Transverse colon (tissue), 4 donors: ENCODE results near the gene EYS. TPM values are rescaled to one million over a fixed set of nuclear protein-coding genes. Genes with fewer than 3 reads are reported as not detected.
"Not testable (repeated sequence)": the region's sequence is repeated elsewhere in the genome, so short reads cannot be mapped to it uniquely, and the experiment has no call there.

Experiments
- DNase-seq: peaks from one replicate; pipeline ENCODE4 v3.0.0-alpha.2; 2019
- H3K27ac ChIP-seq, 4 donors: fragments of 200-600 bp; sonication (generic); 2 replicates each; pipeline ENCODE4 v1.5.1; 2016 to 2018; ENCODE audit warnings: inconsistent platforms in 4 of 4
- H3K27me3 ChIP-seq: fragments of 200-600 bp; sonication (generic); 2 replicates; pipeline ENCODE4 v1.5.1; 2017; ENCODE audit warnings: inconsistent platforms
- H3K36me3 ChIP-seq, 4 donors: fragments of 200-600 bp; sonication (generic); 2 replicates each; pipeline ENCODE4 v1.5.1; 2017 to 2019; ENCODE audit warnings: inconsistent platforms in 4 of 4
- H3K4me1 ChIP-seq, 4 donors: fragments of 200-600 bp; sonication (generic); 2 replicates each; pipeline ENCODE4 v1.5.1; 2017 to 2020; ENCODE audit warnings: inconsistent platforms in 4 of 4
- H3K4me3 ChIP-seq, 4 donors: fragments of 200-600 bp; sonication (generic); 1 replicate in 1 of 4; 2 replicates in 3 of 4; pipeline versions ENCODE4 v1.5.1 to v1.6.1; 2017 to 2019; ENCODE audit warnings: inconsistent platforms in 4 of 4
- H3K9me3 ChIP-seq, 2 donors: fragments of 200-600 bp; sonication (generic); 2 replicates each; pipeline ENCODE4 v1.5.1; 2017 to 2019; ENCODE audit warnings: inconsistent platforms in 2 of 2
- EP300 ChIP-seq: sonication (generic); formaldehyde crosslinking; IDR thresholded peaks from one replicate; pipeline ENCODE4 v1.6.1; 2017; ENCODE audit warnings: antibody characterized with exemption, low read depth
- POLR2A ChIP-seq: fragments of 450-650 bp; IDR thresholded peaks from one replicate; pipeline ENCODE4 v1.6.1; 2016; ENCODE audit warnings: antibody characterized with exemption, mild to moderate bottlenecking, moderate library complexity
- POLR2AphosphoS5 ChIP-seq, 3 donors: sonication (generic); formaldehyde crosslinking; IDR thresholded peaks; one replicate each; pipeline ENCODE4 v1.6.1; 2016; ENCODE audit warnings: antibody characterized with exemption in 3 of 3
- WGBS, 2 donors: methylation state at CpG; one replicate each; pipeline ENCODE4 v1.1.5; 2018; ENCODE audit warnings: low coverage in 1 of 2; 5-methylcytosine and 5-hydroxymethylcytosine counted together
- in situ Hi-C, 4 donors: fragments of 200-750 bp; cut with MboI; loops; one replicate each; pipeline versions ENCODE4 v1.15.0 to v1.15.1; 2017; ENCODE audit warnings: low sequenced_read_pairs in 3 of 4, low pct_ligation_motif_present in 1 of 4, low pct_unique_long_range_greater_than_20kb in 1 of 4
- intact Hi-C: fragments of 100-400 bp; cut with DNase I; formaldehyde crosslinking; loops from one replicate; pipeline ENCODE4 v1.15.1; 2023; ENCODE audit warnings: low total_unique reads
- total RNA-seq, 4 donors: library from RNA; depleted of rRNA; stranded (reverse); fragments of >200 nt; gene quantifications; one replicate each; pipeline ENCODE4 v1.1.0, GENCODE V29; 2016
- TF ChIP-seq, protein P1 (sequence below), 5 experiments: fragments of 200-600 bp in 3 of 5; fragments of 450-650 bp in 2 of 5; sonication (generic) in 3 of 5; IDR thresholded peaks; 1 replicate in 2 of 5; 2 replicates in 3 of 5; pipeline ENCODE4 v1.5.1; 2016 to 2017; ENCODE audit warnings: antibody characterized with exemption in 5 of 5, inconsistent platforms in 3 of 5, mild to moderate bottlenecking in 2 of 5, moderate library complexity in 1 of 5

Gene EYS
- total RNA-seq, 4 donors from 2014 or later = 0.41 TPM; not detected in 3

DNA sequence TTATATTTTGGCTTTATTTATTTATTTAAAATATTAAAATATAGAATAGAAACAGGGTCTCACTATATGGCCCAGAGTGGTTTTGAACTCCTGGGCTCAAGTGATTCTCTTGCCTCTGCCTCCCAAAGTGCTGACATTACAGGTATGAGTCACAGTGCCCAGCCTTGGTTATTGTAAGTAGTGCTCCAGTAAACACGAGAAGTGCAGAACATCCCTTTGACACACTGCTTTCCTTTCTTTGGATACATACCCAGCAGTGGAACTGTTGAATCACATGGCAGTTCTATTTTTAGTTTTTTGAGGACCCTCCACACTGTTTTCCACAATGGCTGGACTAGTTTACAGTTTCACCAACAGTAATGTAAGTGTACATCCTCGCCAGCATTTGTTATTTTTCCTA is 1867.5 kb downstream of the EYS start:
- DNase-seq = no peak
- WGBS, 2 donors = 50 to 77% methylated on average over 2 of the region's 2 CpGs
- intact Hi-C loops (no loop called here), in situ Hi-C loops (no loop called here)
- TF ChIP-seq EP300 (no peak), POLR2AphosphoS5 (IDR thresholded peaks at IDR 0.05) (no peak), POLR2A (no peak)
- TF ChIP-seq, protein P1, sequence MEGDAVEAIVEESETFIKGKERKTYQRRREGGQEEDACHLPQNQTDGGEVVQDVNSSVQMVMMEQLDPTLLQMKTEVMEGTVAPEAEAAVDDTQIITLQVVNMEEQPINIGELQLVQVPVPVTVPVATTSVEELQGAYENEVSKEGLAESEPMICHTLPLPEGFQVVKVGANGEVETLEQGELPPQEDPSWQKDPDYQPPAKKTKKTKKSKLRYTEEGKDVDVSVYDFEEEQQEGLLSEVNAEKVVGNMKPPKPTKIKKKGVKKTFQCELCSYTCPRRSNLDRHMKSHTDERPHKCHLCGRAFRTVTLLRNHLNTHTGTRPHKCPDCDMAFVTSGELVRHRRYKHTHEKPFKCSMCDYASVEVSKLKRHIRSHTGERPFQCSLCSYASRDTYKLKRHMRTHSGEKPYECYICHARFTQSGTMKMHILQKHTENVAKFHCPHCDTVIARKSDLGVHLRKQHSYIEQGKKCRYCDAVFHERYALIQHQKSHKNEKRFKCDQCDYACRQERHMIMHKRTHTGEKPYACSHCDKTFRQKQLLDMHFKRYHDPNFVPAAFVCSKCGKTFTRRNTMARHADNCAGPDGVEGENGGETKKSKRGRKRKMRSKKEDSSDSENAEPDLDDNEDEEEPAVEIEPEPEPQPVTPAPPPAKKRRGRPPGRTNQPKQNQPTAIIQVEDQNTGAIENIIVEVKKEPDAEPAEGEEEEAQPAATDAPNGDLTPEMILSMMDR (IDR thresholded peaks at IDR 0.05) = no peak
- Histone ChIP-seq H3K4me1 (no peaks in the 10 kb centered on the region), H3K27me3 (no peaks in the 10 kb centered on the region), H3K27ac (no peak overlapping the region), H3K36me3 (no peaks in the 10 kb centered on the region), H3K9me3 (no peaks in the 10 kb centered on the region), H3K4me3 (no peak overlapping the region)

DNA sequence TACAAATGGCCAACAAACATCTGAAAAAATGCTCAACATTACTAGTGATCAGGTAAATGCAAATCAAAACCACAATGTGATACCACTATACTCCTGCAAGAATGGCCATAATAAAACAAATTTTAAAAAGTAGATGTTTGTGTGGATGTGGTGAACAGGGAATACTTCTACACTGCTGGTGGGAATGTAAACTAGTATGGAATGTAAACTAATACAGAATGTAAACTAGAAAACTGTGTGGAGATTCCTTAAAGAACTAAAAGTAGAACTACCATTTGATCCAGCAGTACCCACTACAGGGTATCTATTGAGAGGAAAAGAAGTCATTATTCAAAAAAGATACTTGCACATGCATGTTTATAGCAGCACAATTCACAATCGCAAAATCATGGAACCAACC is 1878.3 kb downstream of the EYS start:
- H3K27me3 ChIP-seq, DNase-seq, H3K27ac ChIP-seq, H3K4me1 ChIP-seq, H3K9me3 ChIP-seq, in situ Hi-C loops, H3K36me3 ChIP-seq, H3K4me3 ChIP-seq, intact Hi-C loops: not testable (repeated sequence)
- 71 to 87% methylated on average over 1 of the region's 1 CpG for WGBS, 2 donors

DNA sequence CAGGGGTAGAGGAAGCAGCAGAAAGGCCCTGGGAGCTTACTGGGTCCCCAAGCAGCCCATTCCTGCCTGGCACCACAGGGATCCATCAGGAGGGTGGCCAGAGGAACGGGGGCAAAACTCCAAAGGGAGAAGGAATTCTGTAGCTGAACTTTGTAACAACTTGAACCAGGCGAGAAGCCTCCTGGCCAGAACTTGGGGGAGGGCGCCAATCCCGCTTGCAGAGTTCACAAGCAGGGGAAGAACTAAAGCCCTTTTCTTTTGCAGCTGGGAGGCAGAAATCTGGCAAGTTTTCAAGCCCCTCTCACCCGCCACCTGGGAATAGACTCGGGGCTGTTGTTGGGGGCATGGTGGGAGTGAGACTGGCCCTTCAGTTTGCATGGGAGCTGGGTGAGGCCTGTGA is 1882.3 kb downstream of the EYS start:
- DNase-seq = no peak
- TF ChIP-seq EP300 (no peak), POLR2A (no peak), POLR2AphosphoS5 (IDR thresholded peaks at IDR 0.05) (no peak)
- TF ChIP-seq, protein P1 (IDR thresholded peaks at IDR 0.05) = no peak
- Histone ChIP-seq H3K4me1 (no peaks in the 10 kb centered on the region), H3K4me3 (no peak overlapping the region), H3K36me3 (no peaks in the 10 kb centered on the region), H3K27me3 (no peaks in the 10 kb centered on the region), H3K27ac (no peak overlapping the region), H3K9me3 (no peaks in the 10 kb centered on the region)
- in situ Hi-C loops = no loop called here
- WGBS, 2 donors = 90% methylated on average over 6 of the region's 6 CpGs; no CpG with 5 or more reads in 1 of the 2 donors
- intact Hi-C loops = no loop called here

DNA sequence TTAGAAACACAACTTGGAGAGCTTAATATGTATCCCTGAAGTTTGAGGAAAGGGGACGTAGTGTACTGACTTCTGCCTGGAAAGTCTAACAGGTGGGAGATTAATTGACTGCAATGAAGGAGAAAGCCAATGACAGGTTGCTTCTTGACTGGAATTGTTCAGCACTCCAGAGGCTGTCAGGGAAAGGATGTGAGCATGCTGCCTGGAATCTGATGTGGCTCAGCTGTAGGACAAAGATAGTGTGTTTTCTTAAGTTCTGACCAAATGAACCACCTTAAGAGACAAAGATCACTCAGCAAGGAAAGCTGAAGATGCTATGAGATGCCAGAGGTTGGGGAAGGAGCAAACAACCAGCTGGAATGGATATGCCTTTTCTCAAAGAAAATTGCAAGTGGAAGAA is 1885.6 kb downstream of the EYS start:
- TF ChIP-seq, protein P1 (IDR thresholded peaks at IDR 0.05) = no peak
- TF ChIP-seq POLR2A (no peak), POLR2AphosphoS5 (IDR thresholded peaks at IDR 0.05) (no peak), EP300 (no peak)
- no peak overlapping the region for H3K4me3 ChIP-seq
- in situ Hi-C loops (no loop called here), intact Hi-C loops (no loop called here)
- H3K4me1 ChIP-seq = no peaks in the 10 kb centered on the region
- H3K36me3 ChIP-seq = no peaks in the 10 kb centered on the region
- H3K9me3 ChIP-seq = no peaks in the 10 kb centered on the region
- no peaks in the 10 kb centered on the region for H3K27me3 ChIP-seq
- WGBS, 2 donors = 33 to 53% methylated on average over 1 of the region's 1 CpG
- no peak for DNase-seq
- H3K27ac ChIP-seq = no peak overlapping the region

DNA sequence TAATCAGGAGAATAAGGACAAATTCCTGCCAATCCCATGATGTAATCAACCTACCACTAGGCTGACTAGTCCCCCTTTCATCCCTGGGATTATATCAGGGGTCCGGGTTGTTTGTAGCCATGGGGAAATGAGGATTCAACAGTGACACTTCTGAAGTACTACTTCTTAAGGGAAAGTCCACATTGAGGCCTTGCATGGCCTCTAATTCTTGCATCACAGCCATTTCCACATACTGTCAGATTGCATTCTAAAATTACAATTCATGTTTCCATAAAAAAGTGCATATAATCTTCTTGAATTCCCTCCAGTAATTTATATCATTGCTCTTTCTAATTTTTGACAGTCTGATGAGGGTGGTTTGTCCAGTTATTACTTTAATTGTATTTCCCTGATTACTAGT is 1887.2 kb downstream of the EYS start:
- H3K9me3 ChIP-seq = no peaks in the 10 kb centered on the region
- H3K4me1 ChIP-seq = no peaks in the 10 kb centered on the region
- no peaks in the 10 kb centered on the region for H3K27me3 ChIP-seq
- DNase-seq = no peak
- H3K4me3 ChIP-seq = no peak overlapping the region
- no peak overlapping the region for H3K27ac ChIP-seq
- in situ Hi-C loops (no loop called here), intact Hi-C loops (no loop called here)
- WGBS, 2 donors = 79% methylated on average over 1 of the region's 1 CpG; no CpG with 5 or more reads in 1 of the 2 donors
- TF ChIP-seq POLR2A = no peak
- H3K36me3 ChIP-seq = no peaks in the 10 kb centered on the region
